Measurements from ENCODE around the gene SLC13A3.

DNA sequence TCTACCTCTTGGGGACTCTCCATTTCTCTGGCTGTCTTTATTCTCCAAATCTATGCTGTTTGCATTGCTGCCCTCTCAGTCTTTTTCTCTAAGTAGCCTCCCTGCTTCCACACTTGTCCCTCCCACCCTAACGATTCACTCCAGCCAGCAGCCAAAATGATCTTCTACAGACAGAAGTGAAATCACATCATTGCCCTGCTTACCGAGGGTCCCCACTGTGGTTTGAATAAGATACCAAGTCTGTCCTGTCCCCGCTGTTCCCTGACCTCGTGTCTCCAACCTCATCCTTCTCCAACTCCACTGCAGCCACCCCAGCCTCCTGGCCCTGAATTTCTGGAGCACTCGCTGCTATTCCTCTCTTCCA lies 89.3 kb downstream of the SLC13A3 start:
- TF ChIP-seq, protein P1, sequence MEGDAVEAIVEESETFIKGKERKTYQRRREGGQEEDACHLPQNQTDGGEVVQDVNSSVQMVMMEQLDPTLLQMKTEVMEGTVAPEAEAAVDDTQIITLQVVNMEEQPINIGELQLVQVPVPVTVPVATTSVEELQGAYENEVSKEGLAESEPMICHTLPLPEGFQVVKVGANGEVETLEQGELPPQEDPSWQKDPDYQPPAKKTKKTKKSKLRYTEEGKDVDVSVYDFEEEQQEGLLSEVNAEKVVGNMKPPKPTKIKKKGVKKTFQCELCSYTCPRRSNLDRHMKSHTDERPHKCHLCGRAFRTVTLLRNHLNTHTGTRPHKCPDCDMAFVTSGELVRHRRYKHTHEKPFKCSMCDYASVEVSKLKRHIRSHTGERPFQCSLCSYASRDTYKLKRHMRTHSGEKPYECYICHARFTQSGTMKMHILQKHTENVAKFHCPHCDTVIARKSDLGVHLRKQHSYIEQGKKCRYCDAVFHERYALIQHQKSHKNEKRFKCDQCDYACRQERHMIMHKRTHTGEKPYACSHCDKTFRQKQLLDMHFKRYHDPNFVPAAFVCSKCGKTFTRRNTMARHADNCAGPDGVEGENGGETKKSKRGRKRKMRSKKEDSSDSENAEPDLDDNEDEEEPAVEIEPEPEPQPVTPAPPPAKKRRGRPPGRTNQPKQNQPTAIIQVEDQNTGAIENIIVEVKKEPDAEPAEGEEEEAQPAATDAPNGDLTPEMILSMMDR (IDR thresholded peaks at IDR 0.05; ENCODE audit: insufficient read depth, low read depth, low read length): no peak
- TF ChIP-seq EZH2 (IDR thresholded peaks at IDR 0.05; ENCODE audit: insufficient read depth, low read length): no peak

All from astrocyte (in vitro differentiated cells and primary cell).